GM23338 (cell line): ENCODE measurements around the gene CEACAM3. TPM values are rescaled to one million over a fixed set of nuclear protein-coding genes. Genes with fewer than 3 reads are reported as not detected.

Experiments
- ATAC-seq: fragments of 200-7000 bp; cut with Tn5 transposase; 3 replicates; pipeline ENCODE4 v1.9.1; 2020
- DNase-seq: peaks from one replicate; pipeline ENCODE4 v3.0.0-alpha.2; 2015; ENCODE audit warnings: low spot score
- H2AFZ ChIP-seq: fragments of 200-600 bp; sonication (generic); 2 replicates; pipeline ENCODE4 v1.8.0; 2016; ENCODE audit warnings: antibody characterized with exemption, mild to moderate bottlenecking, moderate library complexity
- H3F3A ChIP-seq: fragments of 200-600 bp; sonication (generic); replicated peaks from 2 replicates; pipeline ENCODE4 v1.8.0; 2017; ENCODE audit warnings: antibody characterized with exemption, mixed run types, low read depth
- H3K27ac ChIP-seq: fragments of 200-600 bp; sonication (generic); 2 replicates; pipeline ENCODE4 v1.6.1; 2016; ENCODE audit warnings: low read depth
- H3K27me3 ChIP-seq: fragments of 200-600 bp; sonication (generic); 2 replicates; pipeline ENCODE4 v1.8.0; 2016; ENCODE audit warnings: mild to moderate bottlenecking, mixed run types, moderate library complexity; ENCODE audit not compliant: insufficient read depth
- H3K36me3 ChIP-seq: fragments of 200-600 bp; sonication (generic); 2 replicates; pipeline ENCODE4 v1.8.0; 2016; ENCODE audit warnings: mild to moderate bottlenecking; ENCODE audit not compliant: insufficient read depth
- H3K4me1 ChIP-seq: fragments of 200-600 bp; sonication (generic); 2 replicates; pipeline ENCODE4 v1.8.0; 2016; ENCODE audit warnings: mild to moderate bottlenecking, moderate library complexity; ENCODE audit not compliant: insufficient read depth
- H3K4me2 ChIP-seq: fragments of 200-600 bp; sonication (generic); 2 replicates; pipeline ENCODE4 v1.7.1; 2017; ENCODE audit warnings: mixed run types
- H3K4me3 ChIP-seq: fragments of 200-600 bp; sonication (generic); 2 replicates; pipeline ENCODE4 v1.6.1; 2016; ENCODE audit warnings: mixed run types
- H3K79me2 ChIP-seq: fragments of 200-600 bp; sonication (generic); replicated peaks from 2 replicates; pipeline ENCODE4 v1.8.0; 2017; ENCODE audit warnings: mild to moderate bottlenecking; ENCODE audit not compliant: insufficient read depth
- H3K9me2 ChIP-seq: fragments of 200-600 bp; sonication (generic); 2 replicates; pipeline ENCODE4 v1.8.0; 2017; ENCODE audit not compliant: insufficient read depth
- H4K20me1 ChIP-seq: fragments of 200-600 bp; sonication (generic); replicated peaks from 2 replicates; pipeline ENCODE4 v1.8.0; 2017; ENCODE audit warnings: mild to moderate bottlenecking; ENCODE audit not compliant: insufficient read depth
- H3K27ac Mint-ChIP-seq: 2 replicates; pipeline ENCODE4 v1.8.0; 2020; ENCODE audit warnings: inconsistent platforms, mild to moderate bottlenecking, moderate library complexity, mixed read lengths
- H3K27me3 Mint-ChIP-seq: 3 replicates; pipeline ENCODE4 v1.8.0; 2022; ENCODE audit warnings: low read depth, mild to moderate bottlenecking, moderate library complexity, mixed read lengths, inconsistent platforms; ENCODE audit not compliant: insufficient read depth, poor library complexity
- H3K36me3 Mint-ChIP-seq: 3 replicates; pipeline ENCODE4 v1.8.0; 2021; ENCODE audit warnings: low read depth, mild to moderate bottlenecking, inconsistent platforms, moderate library complexity, mixed read lengths
- H3K4me1 Mint-ChIP-seq: 3 replicates; pipeline ENCODE4 v1.8.0; 2020; ENCODE audit warnings: mild to moderate bottlenecking, inconsistent platforms, mixed read lengths
- H3K4me3 Mint-ChIP-seq: 3 replicates; pipeline ENCODE4 v1.8.0; 2021; ENCODE audit warnings: moderate library complexity, mild to moderate bottlenecking, inconsistent platforms, mixed read lengths
- H3K9me3 Mint-ChIP-seq: 3 replicates; pipeline ENCODE4 v1.8.0; 2020; ENCODE audit warnings: moderate library complexity, mild to moderate bottlenecking, inconsistent platforms, mixed read lengths
- CREB1 ChIP-seq: fragments of 250-450 bp; sonication (Bioruptor Pico); IDR thresholded peaks from 2 replicates; pipeline ENCODE4 v1.5.0; 2020; ENCODE audit warnings: low read depth, mild to moderate bottlenecking, moderate library complexity
- CTCF ChIP-seq, 2 experiments: fragments of 200-600 bp in 1 of 2; sonication (generic) in 1 of 2; conservative IDR thresholded peaks; 2 replicates each; pipeline versions ENCODE4 v1.5.1 to v1.6.1; 2016 to 2017; ENCODE audit warnings: antibody characterized with exemption in 2 of 2, low read depth in 2 of 2, mild to moderate bottlenecking in 2 of 2, moderate library complexity in 1 of 2
- EZH2 ChIP-seq: fragments of 200-600 bp; sonication (generic); IDR thresholded peaks from one replicate; pipeline ENCODE4 v1.8.0; 2017; ENCODE audit warnings: antibody characterized with exemption, mild to moderate bottlenecking, low read depth; ENCODE audit not compliant: unreplicated experiment
- STAT1 ChIP-seq: IDR thresholded peaks from one replicate; pipeline ENCODE4 v1.6.1; 2016; ENCODE audit warnings: antibody characterized with exemption; ENCODE audit not compliant: unreplicated experiment
- ZNF462 ChIP-seq: fragments of 250-450 bp; sonication (Bioruptor Pico); IDR thresholded peaks from 2 replicates; pipeline ENCODE4 v1.5.0; 2020; ENCODE audit warnings: mild to moderate bottlenecking, moderate library complexity
- polyA plus RNA-seq: library from polyadenylated mRNA; unstranded; fragments of >200 nt; fragmentation: Nextera tagmentation; extraction: Ambion mirVana; gene quantifications from 2 replicates; pipeline ENCODE4 v1.2.1, GENCODE V29; 2016
- total RNA-seq: library from RNA; depleted of rRNA; stranded (reverse); fragments of >200 nt; shearing (Covaris generic); gene quantifications from 2 replicates; pipeline ENCODE4 v1.2.3, GENCODE V29; 2014

Gene CEACAM3
- total and polyA plus RNA-seq, 2 experiments from 2014 or later, result not detected

GRCh38 chr19:41848666-41849065 lies 52.3 kb downstream of the CEACAM3 start:
- ATAC-seq (no peak), DNase-seq (no peak)
- no peaks in the 10 kb centered on the region for H3K79me2 ChIP-seq
- TF ChIP-seq CREB1 (CRISPR knock-in tag) (no peak), STAT1 (no peak), CTCF (conservative IDR thresholded peaks at IDR 0.05; ENCODE audit: low read depth in 2 of 2) (no peak), ZNF462 (CRISPR knock-in tag) (no peak), EZH2 (no peak)
- no peaks in the 10 kb centered on the region for H3K36me3 ChIP-seq
- no peaks in the 10 kb centered on the region for H4K20me1 ChIP-seq
- H3F3A ChIP-seq, result no peaks in the 10 kb centered on the region
- no peak overlapping the region for H2AFZ ChIP-seq
- Mint-ChIP-seq H3K36me3 (peaks cover 5% of the 10 kb centered on the region; the same call in 2 of the 3 replicates), H3K4me1 (peaks cover 12% of the 10 kb centered on the region), H3K4me3 (no peak overlapping the region), H3K27me3 (peaks cover 15% of the 10 kb centered on the region), H3K27ac (no peak overlapping the region), H3K9me3 (peaks cover 14% of the 10 kb centered on the region; the same call in 2 of the 3 replicates)
- no peak overlapping the region for H3K4me3 ChIP-seq
- peaks cover 12% of the 10 kb centered on the region; the same call in 1 of the 2 replicates for H3K4me1 ChIP-seq
- H3K9me2 ChIP-seq, result no peaks in the 10 kb centered on the region
- no peak overlapping the region for H3K27ac ChIP-seq
- H3K4me2 ChIP-seq, result no peak overlapping the region
- H3K27me3 ChIP-seq, result no peaks in the 10 kb centered on the region
